Loucy (cell line): ENCODE measurements around the gene HAO2.

Experiments used
- CTCF ChIP-seq: fragments of 200-600 bp; sonication (generic); conservative IDR thresholded peaks from 2 replicates; pipeline ENCODE4 v1.5.1; 2014; ENCODE audit warnings: mild to moderate bottlenecking, antibody characterized with exemption, low read length
- EZH2phosphoT487 ChIP-seq: fragments of 200-600 bp; IDR thresholded peaks from 2 replicates; pipeline ENCODE4 v1.6.1; 2018; ENCODE audit warnings: antibody characterized with exemption, mild to moderate bottlenecking, moderate library complexity, borderline replicate concordance

- no peak for TF ChIP-seq CTCF
- no peak for TF ChIP-seq EZH2phosphoT487
These were observed 25.5 kb downstream of the HAO2 start for GRCh38 chr1:119394085-119394484.
